Fibroblast of pulmonary artery (primary cell): Measurements from ENCODE around the gene TMEFF1.

Experiments used
- DNase-seq: peaks from one replicate; pipeline ENCODE4 v3.0.0-alpha.2; 2010; ENCODE audit warnings: low read depth
- H3K4me3 ChIP-seq: replicated peaks from 2 replicates; pipeline ENCODE4 v1.5.1; 2011; ENCODE audit warnings: low read depth, mild to moderate bottlenecking, control low read depth, low read length, moderate library complexity
- TF ChIP-seq, protein P1 (sequence below): IDR thresholded peaks from 2 replicates; pipeline ENCODE4 v1.5.1; 2011; ENCODE audit warnings: mild to moderate bottlenecking, control low read depth, low read length, inconsistent platforms; ENCODE audit errors: missing control alignments

Gene TMEFF1

DNA sequence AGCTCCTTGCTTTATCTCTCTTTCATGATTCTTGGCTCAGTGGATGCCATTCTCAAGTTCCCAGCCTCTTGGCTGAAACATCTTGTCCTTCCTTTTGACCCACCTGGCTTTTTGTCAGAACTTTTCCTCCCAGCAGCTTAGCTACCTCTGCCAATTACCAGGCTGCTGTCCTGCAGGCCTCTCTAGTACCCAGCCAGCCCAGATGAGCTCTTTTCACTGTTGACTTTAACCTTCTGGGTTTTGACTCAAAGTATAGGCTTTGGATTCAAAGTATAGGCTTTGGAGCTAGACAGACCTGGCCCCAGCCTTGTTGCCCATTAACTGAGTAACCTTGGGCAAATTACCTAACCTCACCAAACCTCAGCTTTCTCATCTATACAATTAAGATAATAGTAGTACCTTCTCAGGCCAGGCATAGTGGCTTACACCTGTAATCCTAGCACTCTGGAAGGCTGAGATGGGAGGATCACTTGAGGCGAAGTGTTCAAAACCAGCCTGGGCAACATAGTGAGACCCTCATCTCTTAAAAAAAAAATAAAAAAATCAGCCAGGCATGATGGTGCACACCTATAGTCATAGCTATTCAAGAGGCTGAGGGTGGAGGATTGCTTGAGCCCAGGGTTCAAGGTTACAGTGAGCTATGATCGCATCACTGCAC lies 6.6 kb upstream of the TMEFF1 start:
- TF ChIP-seq, protein P1, sequence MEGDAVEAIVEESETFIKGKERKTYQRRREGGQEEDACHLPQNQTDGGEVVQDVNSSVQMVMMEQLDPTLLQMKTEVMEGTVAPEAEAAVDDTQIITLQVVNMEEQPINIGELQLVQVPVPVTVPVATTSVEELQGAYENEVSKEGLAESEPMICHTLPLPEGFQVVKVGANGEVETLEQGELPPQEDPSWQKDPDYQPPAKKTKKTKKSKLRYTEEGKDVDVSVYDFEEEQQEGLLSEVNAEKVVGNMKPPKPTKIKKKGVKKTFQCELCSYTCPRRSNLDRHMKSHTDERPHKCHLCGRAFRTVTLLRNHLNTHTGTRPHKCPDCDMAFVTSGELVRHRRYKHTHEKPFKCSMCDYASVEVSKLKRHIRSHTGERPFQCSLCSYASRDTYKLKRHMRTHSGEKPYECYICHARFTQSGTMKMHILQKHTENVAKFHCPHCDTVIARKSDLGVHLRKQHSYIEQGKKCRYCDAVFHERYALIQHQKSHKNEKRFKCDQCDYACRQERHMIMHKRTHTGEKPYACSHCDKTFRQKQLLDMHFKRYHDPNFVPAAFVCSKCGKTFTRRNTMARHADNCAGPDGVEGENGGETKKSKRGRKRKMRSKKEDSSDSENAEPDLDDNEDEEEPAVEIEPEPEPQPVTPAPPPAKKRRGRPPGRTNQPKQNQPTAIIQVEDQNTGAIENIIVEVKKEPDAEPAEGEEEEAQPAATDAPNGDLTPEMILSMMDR: no peak
- no peak overlapping the region for H3K4me3 ChIP-seq
- no peak for DNase-seq

DNA sequence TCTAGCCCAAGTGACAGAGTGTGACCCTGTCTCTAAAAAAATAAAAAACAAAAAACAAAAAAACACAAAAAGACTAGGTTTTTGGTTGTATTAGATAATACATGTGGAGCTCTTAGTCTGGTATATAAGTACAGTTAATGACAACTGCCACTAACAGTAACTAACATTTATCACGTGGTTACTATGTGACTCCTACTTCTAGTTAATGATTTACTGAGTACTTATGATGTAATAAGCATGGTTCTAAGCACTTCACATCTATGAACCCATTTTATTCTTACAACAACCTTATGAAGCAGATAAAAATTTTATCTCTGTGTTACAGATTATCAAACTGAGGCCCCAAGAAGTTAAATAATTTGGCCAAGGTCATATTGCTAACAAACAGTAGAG lies 6.1 kb upstream of the TMEFF1 start:
- no peak overlapping the region for H3K4me3 ChIP-seq
- TF ChIP-seq, protein P1: no peak
- DNase-seq: no peak

DNA sequence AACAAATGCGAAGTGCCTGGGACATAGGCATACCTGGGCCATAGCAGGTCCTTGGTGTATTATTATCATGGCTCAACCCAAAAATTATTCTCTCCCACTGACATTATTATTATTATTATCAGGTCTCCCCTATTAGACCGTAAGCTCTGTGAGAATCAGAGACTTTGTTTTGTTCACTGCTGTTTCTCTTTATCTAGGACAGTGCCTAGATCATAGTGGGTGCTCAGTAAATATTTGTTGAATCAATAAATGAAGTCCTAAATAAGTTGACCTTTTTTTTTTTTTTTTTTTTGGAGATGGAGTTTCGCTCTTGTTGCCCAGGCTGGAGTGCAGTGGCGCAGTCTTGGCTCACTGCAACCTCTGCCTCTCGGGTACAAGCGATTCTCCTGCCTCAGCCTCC lies 4.9 kb upstream of the TMEFF1 start:
- TF ChIP-seq, protein P1: no peak
- H3K4me3 ChIP-seq: no peak overlapping the region
- no peak for DNase-seq

DNA sequence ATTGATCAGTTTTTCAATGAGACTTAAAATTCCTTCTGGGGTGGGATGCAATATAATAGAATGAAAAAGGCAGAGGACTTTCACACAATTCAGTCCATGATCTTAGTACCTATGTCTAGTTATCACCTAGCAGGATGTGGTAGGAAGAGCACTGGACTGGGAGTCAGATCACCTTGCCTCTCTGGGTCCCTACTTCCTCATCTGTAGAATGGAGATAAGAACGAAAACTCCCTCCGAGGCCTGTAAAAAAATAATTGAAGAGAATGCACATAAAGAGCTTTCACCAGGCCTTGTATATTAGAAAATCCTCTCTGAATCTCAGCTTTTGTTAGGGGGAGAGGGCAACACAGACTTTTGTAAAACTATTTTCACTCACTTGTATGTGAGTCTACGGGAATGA lies 681 bp upstream of the TMEFF1 start:
- DNase-seq: no peak

DNA sequence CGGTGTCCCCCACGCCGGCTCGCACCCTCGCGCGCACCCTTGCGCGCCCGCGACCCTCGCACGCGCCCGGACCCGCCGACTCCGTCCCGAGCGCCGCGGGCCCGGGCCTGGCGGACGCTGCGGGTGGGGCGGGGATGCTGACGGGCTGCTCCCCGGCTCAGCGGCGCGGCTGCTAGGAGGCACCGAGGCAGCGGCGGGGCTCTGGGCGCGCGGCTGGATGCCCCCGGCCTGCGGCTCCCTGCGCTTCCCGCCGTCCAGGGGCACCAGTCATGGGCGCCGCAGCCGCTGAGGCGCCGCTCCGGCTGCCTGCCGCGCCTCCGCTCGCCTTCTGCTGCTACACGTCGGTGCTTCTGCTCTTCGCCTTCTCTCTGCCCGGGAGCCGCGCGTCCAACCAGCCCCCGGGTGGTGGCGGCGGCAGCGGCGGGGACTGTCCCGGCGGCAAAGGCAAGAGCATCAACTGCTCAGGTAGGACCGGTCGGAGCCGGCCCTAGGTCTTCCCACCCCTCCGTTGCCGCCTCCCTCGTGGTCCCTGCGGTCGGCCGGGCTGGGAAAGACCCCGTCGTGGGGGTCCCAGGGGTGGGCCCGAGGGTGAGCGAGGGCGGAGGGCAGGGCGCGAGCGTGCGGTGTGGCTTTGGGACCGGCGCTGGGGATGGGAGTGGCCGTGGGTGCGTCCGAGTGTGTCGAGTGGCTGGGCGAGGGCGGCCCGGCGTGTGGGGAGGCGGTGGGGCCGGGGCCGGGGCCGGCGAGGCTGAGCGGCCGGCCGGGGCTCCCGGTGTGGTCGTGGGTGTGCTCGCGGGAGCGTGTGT lies 530 bp downstream of the TMEFF1 start:
- TF ChIP-seq, protein P1: no peak
- DNase-seq: peak; percentile 28
- H3K4me3 ChIP-seq: peak overlapping the region; percentile 63

More for the DNA sequence above, 681 bp upstream of the TMEFF1 start:
- TF ChIP-seq, protein P1: no peak
- H3K4me3 ChIP-seq: peak overlapping the region; percentile 63

DNA sequence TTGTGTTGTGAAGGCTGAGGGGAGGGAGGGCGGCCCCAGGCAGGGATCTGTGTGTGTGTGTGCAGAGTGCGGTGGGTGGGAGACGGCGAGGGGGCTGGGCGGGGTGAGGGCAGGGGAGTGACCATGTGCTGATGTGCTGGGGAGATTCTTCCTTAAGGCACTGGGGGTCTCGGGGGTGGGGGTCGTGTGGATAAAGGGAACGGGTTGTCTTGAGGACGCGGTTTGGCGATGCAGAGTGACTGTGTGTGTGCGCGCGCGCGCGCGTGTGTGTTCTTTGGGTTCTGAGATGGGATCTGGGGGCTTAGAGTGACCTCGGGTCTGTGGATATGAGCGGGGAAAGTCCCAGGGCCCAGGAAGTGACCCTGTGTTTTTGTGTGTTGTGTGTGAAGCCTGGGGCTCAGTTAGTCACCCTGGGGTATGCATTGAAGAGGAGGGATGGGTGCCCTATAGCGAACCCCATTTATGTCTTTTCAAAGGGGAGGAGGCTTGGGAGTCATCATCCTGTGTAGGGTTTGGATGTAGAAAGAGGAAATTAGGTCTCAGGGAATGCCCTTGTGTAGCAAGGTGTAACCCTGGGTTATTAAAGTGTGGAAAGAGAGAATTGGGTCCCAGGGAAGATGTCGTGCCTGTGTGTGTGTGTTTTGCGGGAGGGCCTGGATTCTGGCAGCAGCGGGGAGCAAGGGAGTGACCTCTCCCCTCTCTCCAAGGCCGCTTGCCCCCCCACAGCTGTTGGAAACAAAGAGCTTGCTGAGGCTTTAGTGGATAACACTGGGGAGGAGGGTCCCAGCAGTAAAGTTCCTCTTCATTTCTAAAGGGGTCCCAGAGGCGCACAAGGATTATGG lies 1.4 kb downstream of the TMEFF1 start:
- peak overlapping the region; percentile 63 for H3K4me3 ChIP-seq
- DNase-seq: no peak
- TF ChIP-seq, protein P1: no peak
